Measurements from ENCODE around the gene PDP2.

- TF ChIP-seq POLR2A (IDR thresholded peaks at IDR 0.05): no peak
- peak; percentile 62 to 94 (median 90) for TF ChIP-seq CTCF (IDR thresholded peaks at IDR 0.05 in 4 of 5, conservative IDR thresholded peaks at IDR 0.05 in 1 of 5)
These were observed 7.2 kb upstream of the PDP2 start for GRCh38 chr16:66872943-66873684.
